Placental epithelial cell (primary cell): ENCODE results near the gene ARHGAP22. TPM values are rescaled to one million over a fixed set of nuclear protein-coding genes. Genes with fewer than 3 reads are reported as not detected.

Experiments used
- small RNA-seq: library from RNA; depleted of rRNA; stranded (forward); fragments of <200 nt; gene quantifications from one replicate; pipeline ENCODE3, GENCODE V24; 2012
- total RNA-seq: library from RNA; depleted of rRNA; stranded (reverse); fragments of >200 nt; gene quantifications from 2 replicates; pipeline ENCODE4 v1.2.3, GENCODE V29; 2012

ARHGAP22 gene
- total RNA-seq: 0.39 and 1.4 TPM in 2 replicates

GRCh38 chr10:48604991-48605508 lies at the start of gene ARHGAP22:
Gene ARHGAP22, minus strand, starts transcription at chr10:48605073. Its CDS starts 277 bp downstream, at chr10:48604796.

Small RNA genes within 50 kb of the gene (small RNA-seq; reads per million reads assigned to genes)
- gene AC016397.1: not detected

Other genes starting within 250 kb of the ARHGAP22 start
- gene WDFY4, start 79.8 kb upstream of the ARHGAP22 start, total RNA-seq: not detected in 2 replicates